NOMO-1 (cell line): ENCODE data around the gene VPS51.
A peak's percentile ranks its signal among the peaks of the same experiment; 100 is the strongest.

ENCODE experiments used
- DNase-seq, 2 experiments: peaks; one replicate each; lab custom pipeline; 2025; ENCODE audit not compliant: unreplicated experiment in 2 of 2; lab: John Stamatoyannopoulos, UW

The VPS51 gene

GRCh38 chr11:65095974-65096806 lies at the start of gene VPS51:
Gene VPS51, plus strand, starts transcription at chr11:65096214. Its CDS starts 37 bp downstream, at chr11:65096251.
- peak; percentile 88 to 89 for DNase-seq

GRCh38 chr11:65047581-65048422 lies 48.2 kb upstream of the VPS51 start:
- DNase-seq: no peak

- no peak for DNase-seq
Observed at GRCh38 chr11:65051398-65051858, 44.6 kb upstream of the VPS51 start.

- DNase-seq: no peak
Observed at GRCh38 chr11:65053827-65054508, 42.0 kb upstream of the VPS51 start.

GRCh38 chr11:65055538-65055937 lies 40.5 kb upstream of the VPS51 start:
- no peak for DNase-seq

- DNase-seq: no peak
Observed at GRCh38 chr11:65056999-65057398, 39.0 kb upstream of the VPS51 start.

- no peak for DNase-seq
Observed at GRCh38 chr11:65057526-65057925, 38.5 kb upstream of the VPS51 start.

- no peak for DNase-seq
Observed at GRCh38 chr11:65058012-65058411, 38.0 kb upstream of the VPS51 start.

GRCh38 chr11:65058419-65059054 lies 37.5 kb upstream of the VPS51 start, which contains the start of gene NAALADL1:
Gene NAALADL1, minus strand, starts transcription at chr11:65058553. Its CDS starts 32 bp downstream, at chr11:65058521.
- DNase-seq: no peak

- DNase-seq: no peak
Observed at GRCh38 chr11:65059523-65059922, 36.5 kb upstream of the VPS51 start.

- no peak for DNase-seq
Observed at GRCh38 chr11:65059959-65060824, 35.8 kb upstream of the VPS51 start.

- peak; percentile 28 to 29 for DNase-seq
Observed at GRCh38 chr11:65060913-65061408, 35.1 kb upstream of the VPS51 start.

- no peak for DNase-seq
Observed at GRCh38 chr11:65063532-65063931, 32.5 kb upstream of the VPS51 start.

GRCh38 chr11:65064847-65065240 lies 31.2 kb upstream of the VPS51 start:
- no peak for DNase-seq

- DNase-seq: no peak
Observed at GRCh38 chr11:65065851-65066250, 30.2 kb upstream of the VPS51 start.

GRCh38 chr11:65066315-65066714 lies 29.7 kb upstream of the VPS51 start:
- DNase-seq: no peak

GRCh38 chr11:65066805-65067291 lies 29.2 kb upstream of the VPS51 start:
- DNase-seq: no peak

- DNase-seq: no peak
Observed at GRCh38 chr11:65067446-65067845, 28.6 kb upstream of the VPS51 start.

GRCh38 chr11:65069217-65069616 lies 26.8 kb upstream of the VPS51 start:
- DNase-seq: peak; percentile 47 to 52
